Measurements from ENCODE around the gene GDF2.

GDF2 gene

DNA sequence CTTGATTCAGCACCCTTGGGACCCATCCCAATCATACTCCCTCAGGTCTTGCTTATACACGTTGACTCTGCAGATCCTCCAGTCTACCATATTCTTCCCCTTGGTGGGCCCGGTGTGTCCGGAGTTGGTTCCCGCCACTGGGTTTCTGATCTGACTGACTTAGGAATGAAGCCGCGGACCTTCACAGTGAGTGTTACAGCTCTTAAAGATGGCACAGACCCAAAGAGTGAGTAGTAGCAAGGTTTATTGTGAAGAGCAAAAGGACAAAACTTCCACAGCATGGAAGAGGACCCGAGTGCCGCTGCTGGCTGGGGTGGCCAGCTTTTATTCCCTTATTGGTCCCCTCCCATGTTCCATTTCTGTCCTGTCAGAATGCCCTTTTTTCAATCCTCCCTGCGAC lies 28.2 kb upstream of the GDF2 start:
- no peak for DNase-seq

DNA sequence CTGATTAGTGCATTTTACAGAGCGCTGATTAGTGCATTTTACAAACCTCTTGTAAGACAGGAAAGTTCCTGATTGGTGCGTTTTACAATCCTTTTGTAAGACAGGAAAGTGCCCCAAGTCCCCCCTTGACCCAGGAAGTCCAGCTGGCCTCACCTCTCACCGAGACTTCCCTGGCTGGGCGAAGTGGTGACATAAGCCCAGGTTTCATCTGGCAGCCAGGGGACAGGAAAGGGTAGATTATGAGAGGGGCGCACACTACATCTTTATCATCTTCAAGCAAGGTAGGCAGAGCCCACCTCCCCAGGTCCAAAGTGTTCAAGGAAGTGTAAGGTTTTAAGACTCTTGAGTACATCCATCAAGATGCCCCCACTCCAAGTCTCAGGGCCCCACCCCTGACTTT lies 27.8 kb upstream of the GDF2 start:
- no peak for DNase-seq

DNA sequence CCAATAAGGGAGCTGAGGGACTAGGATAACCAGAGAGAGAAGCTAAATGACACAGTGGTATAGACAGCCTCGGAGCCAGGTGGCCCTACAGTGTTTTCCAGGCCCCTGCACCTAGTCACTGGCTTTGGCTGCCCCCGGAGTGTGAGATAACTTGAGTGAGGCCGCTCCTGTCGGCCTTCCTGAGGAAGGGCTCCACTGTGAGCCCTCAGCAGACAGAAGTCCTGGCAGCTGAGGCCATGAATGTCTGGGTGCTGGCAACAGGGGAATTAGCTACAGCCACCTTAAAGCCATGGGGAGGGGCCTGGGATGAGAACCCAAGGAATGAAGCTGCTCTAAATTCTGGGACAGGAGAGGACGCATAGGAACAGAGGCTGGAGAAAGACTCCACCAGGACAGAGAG lies 26.8 kb upstream of the GDF2 start:
- DNase-seq, result no peak

DNA sequence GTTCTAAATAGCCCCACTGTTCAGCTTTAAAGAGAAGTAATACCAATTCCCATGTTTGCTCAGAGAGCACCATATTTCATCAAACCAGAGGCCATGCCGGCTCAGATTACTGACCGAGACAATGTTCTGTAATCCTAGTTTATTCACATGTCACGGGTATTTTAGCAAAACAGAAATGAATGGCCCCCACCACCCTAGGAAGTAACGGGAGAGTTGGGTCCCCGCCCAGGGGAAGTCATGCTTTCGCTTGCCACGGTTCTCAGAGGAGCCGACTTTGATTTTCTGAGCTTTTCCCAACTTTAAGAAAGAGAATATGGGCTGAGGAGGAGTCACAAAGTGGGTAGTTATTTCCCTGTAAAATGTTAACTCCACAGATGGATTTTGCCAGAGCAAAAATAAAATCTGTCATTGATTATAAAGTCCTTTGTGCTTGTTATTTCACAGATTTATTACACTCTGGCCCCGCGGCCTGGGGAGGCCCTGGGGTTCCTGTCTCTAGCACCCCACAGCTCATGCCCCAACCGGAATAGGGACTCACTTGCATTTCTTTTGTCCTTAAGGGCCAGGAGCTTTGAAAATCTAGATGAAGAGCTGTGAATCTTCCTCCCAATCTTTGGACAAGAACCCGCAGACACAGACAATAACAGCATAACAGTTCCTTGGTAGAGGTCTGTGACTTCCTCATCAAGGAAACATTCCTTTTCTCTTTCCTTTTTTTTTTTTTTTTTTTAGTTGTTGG lies 25.9 kb upstream of the GDF2 start:
- DNase-seq, result no peak

DNA sequence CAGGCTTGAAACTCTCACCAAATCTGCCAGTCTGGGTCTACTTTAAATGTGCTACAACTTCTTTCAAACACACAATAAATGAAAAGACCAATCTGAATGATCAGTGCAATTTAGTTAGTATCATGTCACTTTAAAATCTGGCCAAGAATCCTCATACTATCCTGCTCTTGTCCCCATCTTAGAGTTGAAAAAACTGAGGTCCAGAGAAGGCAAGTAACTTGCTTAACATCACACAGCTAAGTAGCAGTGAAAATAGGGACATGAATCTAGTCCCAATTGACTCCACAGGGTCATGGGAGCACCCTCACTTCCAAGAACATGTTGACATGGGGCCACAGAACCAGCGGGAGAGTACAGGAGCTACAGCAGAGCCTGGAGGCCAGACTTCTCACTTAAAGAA lies 25.3 kb upstream of the GDF2 start:
- no peak for DNase-seq

DNA sequence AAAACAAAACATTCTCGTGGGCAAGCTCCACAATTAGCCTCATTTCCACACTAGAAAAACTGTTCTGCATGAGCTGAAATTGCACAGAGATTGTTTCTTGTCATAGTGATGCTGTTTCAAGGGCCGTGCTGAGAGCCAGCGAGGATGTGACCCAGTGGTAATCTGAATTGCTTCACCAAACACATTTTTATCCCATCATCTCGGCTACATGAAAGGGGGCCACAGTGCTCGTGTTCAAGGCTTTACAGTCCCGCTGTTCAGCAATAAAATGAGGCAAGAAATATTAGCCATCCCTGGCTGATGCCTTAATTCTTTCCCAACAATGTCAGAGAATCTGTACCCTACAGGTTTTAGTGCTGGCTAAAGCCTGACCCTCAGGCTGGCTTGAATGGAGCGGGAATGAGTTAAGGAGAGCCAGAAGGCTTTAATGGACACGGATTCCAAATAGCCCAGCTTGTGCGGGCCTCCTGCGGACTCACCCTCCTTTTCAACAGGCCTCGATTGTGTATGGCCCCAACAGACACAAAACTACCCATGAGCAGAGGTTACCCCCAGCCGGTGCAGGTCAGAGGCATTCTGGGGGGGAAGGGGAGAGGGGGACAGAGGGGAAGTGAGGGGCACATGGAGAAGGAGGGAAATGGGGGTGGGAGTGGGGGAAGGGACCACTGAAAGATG lies 24.3 kb upstream of the GDF2 start:
- DNase-seq, result no peak

DNA sequence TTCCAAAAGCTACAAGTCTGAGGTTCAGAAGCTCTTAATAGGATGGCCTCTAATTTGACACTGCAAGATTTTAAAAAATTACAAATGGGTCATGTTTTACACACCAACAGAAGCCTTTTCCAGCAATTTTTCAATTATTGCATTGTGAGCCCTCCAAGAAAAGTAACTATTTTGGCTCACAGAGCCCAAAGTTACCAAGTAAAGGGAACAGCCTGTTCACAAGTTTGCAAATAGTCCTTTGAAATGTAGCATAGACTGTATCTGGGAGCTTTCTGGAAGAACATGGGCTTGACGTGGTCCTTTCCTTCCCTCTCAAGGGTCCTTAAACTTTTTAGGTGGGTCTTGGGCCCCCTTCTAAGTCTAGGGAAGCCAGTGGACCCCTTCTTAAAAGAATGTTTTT lies 23.5 kb upstream of the GDF2 start:
- no peak for DNase-seq

DNA sequence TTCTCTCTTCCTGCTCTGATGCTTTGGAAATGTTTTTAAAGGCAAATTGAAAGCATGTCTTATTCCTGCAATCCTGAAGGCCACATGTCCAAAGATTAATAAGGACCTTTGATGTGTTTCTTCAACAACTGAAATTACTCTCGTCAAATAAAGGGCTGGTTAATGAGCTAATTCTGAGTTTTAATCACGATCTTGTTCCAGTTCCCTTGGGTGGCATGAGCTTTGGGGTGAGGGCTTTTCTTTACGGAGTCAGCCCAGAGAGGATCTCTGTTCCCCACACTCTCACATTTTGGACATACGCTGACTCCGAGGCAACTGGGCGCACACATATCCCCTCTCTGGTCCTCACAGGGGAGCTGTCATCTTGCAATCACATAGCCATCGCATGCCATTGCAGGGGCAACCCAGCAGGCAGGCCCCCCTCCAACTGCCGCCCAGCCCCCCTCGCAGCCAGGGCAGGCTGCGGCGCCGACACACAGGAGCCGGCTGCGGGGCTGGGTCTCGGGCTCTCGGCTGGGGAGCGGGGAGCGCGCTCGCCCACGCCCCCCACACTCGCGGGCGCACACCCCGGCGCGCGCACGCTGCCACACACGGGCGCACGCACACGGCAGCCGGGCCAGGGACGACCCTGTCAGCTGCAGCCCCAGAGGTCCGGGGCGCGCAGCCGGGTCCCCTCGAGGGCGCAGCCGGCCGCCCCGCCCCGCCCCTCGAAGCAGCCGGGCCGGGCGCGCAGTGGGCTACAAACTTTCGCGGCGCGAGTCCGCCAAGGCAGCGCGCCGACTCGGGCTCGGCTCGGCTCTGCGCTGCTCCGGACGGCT lies 22.4 kb upstream of the GDF2 start, which contains the start of gene GDF10:
Gene GDF10 (plus strand): TSS at position 587 of the 818 bp plus-strand sequence. CDS start 455 bp downstream, outside the sequence.
- DNase-seq, result no peak

DNA sequence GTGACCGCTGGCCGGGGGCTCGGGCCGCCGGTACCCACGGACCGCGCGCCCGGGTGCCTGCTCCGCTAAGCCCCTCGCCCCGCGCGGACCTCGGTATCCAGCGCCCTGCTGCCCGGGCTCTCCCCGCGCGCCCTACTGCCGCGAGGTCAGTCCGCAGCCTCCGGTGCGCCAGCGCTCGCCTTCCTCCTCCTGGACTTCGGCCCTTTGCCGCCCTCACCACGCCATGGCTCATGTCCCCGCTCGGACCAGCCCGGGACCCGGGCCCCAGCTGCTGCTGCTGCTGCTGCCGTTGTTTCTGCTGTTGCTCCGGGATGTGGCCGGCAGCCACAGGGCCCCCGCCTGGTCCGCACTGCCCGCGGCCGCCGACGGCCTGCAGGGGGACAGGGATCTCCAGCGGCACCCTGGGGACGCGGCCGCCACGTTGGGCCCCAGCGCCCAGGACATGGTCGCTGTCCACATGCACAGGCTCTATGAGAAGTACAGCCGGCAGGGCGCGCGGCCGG lies 21.8 kb upstream of the GDF2 start:
- DNase-seq, result no peak

DNA sequence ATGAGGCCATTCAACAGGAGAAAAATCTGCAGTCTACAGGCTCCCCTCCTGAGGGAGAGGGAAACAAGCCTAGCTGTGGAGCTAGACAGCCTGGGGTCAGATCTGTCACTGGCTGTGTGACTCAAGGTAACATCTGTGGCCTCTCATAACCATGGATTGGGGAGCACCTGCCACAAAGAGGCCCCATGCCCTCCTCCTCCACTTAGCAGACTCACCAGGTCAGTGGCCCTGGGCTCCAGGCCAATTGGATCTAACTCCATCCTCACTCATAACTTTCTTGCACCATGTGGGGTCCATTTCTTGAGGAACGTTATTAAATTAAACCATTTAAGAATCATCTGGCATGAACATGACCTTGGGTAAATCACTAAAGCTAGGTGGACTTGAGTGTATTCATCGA lies 20.4 kb upstream of the GDF2 start:
- DNase-seq, result no peak

DNA sequence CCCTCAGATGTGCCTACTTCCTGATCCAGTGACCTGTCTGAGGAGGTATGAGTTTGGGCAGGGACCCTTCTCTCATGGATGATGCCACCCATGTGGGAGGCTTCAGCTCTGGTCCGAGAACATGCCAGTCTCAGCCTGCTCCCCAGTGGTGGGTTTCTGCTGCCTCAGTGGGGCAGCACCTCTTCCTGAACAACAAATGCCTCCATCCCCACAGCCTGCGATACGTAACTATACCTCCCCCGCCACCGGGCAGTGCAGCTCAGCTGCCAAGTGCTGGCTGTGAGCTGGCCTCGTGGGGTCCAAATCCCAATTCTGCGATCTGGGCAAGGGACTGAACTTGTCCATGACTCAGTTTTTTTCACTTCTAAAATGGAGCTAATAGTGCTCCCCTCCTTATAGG lies 19.1 kb upstream of the GDF2 start:
- DNase-seq, result no peak

DNA sequence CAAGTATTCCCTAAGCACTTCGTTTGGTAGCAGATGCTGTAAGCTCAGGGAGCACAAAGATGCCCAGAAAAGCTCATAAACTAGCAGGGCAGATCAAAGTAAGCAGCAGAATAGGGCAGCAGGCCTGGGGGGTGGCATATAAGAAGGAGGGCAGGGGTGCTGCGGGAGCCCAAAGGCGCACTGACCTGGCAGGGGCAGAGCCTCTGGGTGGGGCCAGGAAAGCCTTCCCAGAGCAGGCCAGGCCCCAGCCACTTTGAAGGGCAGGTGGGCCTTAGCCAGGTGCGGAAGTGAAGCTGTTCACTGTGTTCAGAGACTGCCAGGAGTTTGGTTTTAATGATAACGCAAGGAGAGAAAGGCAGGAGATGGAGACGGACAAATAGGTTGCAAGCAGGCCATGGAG lies 18.4 kb upstream of the GDF2 start:
- DNase-seq, result no peak

DNA sequence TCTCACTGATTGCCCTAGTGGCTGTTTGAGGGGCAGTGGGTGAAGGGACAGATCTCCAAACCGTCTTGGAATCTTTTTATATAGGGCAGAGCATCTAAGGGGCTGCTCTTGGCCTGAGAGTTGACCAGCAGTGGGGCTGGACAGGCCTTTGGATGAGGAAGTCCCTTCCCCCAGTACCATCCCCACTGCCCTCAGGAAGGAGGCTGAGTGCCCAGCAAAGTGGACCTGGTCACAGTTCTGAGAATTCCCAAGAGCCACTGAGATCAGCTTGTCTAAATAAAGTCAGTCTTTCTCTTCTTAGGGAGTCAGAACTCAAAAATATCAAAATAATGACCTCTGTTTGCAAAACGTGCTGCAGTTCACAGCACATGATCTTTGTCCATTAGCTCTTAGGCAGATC lies 16.7 kb upstream of the GDF2 start:
- no peak for DNase-seq

DNA sequence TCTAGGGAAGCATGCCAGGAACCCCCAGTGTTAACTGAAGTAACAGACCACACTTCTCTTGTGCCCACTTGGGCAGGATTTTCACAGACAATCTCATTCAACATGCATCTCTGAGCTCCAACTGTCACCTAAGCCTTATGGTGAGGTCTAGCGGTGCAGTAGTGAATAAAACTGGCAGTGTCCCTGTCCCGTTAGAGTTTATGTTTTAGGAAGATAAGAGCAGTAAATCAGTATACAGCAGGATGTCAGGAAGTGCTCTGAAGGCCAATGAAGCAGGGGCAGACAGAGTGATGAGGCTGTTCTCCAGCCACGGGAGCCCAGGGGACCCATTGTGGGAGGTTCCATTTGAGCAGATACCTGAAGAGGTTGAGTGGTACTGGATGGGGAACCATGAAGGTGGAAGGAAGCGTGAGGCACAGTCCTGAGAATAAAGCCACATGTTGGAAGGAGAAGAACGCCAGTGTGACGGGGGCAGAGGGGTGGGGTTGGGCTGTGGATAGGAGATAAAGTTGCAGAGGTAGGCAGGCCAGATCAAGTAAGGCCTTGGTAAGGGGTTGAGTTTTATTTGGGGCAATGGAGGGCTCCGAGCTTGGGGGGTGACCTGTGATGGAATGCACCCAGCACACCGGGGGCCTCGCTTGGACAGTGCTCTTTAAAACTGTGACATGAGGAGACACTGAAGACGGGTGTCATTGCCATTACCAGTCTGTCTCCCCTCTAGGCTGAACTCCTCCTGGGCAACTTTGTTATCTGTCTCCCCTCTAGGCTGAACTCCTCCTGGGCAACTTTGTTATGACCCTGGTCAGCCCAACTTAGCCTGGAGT lies 15.7 kb upstream of the GDF2 start:
- no peak for DNase-seq

DNA sequence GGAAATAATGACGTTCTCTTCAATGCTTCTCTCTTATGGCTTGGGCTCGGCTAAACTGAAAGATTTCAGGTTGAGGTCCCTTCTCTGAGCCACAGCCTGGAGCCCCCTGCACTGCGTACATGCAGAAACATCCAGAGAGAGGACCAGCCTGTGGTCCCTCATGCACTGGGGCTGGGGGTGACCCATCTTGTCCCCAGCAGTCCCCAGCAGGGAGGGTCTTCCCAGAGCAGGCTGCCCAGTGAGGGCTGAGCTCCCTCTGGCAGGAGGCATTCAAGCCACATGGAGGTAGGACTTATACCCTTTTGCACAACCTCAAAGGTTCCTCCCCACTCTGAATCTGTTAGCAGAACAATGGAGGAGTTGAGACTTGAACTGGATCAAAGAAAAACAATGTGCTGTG lies 14.9 kb upstream of the GDF2 start:
- no peak for DNase-seq

DNA sequence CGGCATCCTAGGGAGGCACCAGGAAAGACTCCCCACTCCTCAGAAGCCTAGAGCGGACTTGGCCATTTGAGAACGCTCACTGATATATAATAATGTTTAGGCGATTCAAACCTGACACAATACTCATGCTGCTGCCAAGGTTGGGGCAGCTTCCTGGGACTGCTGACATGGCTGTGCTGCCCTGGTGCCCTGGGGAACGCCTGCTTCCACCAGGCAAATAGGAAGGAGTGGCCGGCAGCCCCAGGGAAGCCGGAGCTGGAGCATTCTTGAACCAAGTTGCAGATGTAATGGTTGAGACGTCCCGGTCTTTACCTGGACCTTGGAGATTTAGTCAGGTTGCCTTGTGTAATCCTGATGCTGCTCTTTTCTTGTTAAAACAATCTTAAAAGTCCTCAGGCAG lies 13.5 kb upstream of the GDF2 start:
- no peak for DNase-seq

DNA sequence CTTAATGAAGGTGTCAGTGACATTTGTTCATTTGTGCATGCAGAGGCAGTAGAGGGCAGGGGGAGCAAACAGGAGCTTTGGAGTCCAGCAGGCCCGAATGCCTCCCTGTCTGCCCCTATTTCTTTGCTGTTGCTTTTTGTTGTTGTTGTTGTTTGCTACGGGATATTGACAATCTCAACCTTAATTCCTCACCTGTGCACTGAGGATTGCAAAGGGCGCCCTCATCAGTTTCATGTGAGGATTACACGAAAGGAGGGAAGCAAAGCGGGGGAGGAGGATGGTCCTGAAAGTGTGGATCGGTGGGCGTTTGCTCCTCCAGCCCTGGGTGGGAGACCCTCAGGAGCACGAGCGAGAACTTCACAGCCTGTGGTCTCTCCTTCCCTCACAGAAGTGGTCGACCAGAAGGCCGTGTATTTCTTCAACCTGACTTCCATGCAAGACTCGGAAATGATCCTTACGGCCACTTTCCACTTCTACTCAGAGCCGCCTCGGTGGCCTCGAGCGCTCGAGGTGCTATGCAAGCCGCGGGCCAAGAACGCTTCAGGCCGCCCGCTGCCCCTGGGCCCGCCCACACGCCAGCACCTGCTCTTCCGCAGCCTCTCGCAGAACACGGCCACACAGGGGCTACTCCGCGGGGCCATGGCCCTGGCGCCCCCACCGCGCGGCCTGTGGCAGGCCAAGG lies 12.7 kb upstream of the GDF2 start:
- no peak for DNase-seq

DNA sequence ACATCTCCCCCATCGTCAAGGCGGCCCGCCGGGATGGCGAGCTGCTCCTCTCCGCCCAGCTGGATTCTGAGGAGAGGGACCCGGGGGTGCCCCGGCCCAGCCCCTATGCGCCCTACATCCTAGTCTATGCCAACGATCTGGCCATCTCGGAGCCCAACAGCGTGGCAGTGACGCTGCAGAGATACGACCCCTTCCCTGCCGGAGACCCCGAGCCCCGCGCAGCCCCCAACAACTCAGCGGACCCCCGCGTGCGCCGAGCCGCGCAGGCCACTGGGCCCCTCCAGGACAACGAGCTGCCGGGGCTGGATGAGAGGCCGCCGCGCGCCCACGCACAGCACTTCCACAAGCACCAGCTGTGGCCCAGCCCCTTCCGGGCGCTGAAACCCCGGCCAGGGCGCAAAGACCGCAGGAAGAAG lies 12.2 kb upstream of the GDF2 start:
- no peak for DNase-seq

DNA sequence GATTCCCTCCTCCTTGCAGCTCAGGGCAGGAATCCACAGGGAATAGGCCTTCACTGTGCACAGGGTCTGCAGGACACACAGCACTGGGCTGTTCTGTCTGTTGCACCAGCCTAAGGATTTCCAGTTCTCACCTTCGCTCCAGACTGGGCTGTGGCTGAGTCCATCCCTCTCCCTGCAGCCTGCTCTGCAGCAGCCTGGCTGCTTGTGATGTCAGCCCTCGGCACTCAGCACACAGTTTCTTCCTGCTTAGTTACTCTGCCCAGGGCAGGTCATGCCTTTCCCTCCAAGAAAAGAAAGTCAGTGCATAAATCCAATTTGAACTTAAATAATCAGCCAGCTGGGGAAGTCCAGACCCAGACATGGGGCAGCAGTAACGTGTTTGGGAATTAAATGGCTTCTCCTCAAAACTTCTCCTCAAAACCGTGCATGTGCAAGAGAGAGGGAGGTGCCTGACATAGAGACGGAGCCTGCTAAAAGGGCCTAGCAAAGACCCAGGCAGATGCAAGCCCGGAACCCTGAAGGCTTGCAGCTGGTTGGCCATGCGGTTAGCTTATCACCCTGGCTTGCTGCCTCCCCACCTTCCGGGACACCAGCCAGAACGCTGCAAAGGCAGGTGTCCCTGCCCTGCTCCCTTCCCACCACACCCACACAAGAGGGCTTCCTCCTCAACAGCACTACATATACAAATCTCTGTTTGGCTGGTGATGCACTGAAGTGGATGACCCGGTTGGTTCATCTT lies 10.9 kb upstream of the GDF2 start:
- DNase-seq, result no peak

DNA sequence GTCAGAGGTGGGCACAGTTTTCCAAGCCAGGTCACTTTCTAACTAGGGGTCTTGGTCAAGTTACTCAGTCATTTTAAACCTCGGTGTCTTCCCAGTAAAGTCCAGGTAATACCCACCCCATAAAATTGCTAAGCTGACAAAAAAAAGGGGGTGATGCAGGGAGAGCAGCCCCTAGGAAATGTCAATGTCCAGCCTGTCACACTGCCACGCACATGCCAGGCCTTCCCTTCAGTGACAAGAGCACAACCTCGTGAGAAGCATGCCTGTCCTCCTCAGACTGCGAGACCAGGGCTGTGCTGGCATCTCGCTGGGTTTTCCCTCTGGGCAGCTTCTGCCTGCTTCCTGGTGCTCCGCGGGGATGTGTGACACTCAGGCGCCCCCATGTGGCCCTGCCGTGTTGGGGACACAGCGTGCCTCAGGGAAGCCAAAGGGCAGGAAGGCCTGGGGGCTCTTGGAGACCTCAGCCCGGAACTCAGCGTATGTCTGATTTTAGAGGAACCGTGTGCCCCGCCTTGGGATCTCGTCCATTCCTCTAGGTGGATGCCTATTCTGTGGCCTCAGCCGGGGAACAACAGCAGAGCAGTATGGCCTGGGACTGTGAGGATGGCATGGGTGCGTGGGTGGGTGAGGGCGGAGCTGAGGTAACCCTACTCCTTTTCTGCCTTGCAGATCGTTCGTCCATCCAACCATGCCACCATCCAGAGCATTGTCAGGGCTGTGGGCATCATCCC lies 10.2 kb upstream of the GDF2 start:
- peak; percentile 35 to 36 for DNase-seq

DNA sequence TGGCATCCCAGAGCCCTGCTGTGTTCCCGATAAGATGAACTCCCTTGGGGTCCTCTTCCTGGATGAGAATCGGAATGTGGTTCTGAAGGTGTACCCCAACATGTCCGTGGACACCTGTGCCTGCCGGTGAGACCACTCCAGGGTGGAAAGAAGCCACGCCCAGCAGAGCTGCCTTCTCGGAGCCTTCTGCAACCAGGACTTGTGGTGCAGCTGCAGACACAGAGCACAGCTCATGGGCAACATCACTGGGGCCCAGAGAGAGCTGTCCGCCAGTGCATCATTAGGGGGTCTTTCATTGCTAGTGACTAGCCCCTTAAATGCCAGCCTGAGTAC lies 9.6 kb upstream of the GDF2 start:
- DNase-seq, result no peak

All from SW 1271 (cell line).